SK-N-SH (cell line): ENCODE data around the gene GNAT2. TPM values are rescaled to one million over a fixed set of nuclear protein-coding genes. Genes with fewer than 3 reads are reported as not detected.

Experiments
- CTCF ChIA-PET: fragments of 300-600, 350-600 bp; formaldehyde crosslinking; extraction: SDS; loops from one replicate; lab custom pipeline; 2021; lab: Yijun Ruan, JAX
- POLR2A ChIA-PET: fragments of 350-600 bp; sonication (Branson Sonifier 250); formaldehyde crosslinking; extraction: SDS; loops from one replicate; lab custom pipeline; 2020; ENCODE audit warnings: antibody characterized with exemption, inconsistent platforms; lab: Yijun Ruan, JAX
- DNase-seq: peaks from one replicate; pipeline ENCODE4 v3.0.0; 2012
- H2AFZ ChIP-seq: fragments of 200-600 bp; sonication (generic); 2 replicates; pipeline ENCODE4 v1.8.1; 2016; ENCODE audit warnings: antibody characterized with exemption, mild to moderate bottlenecking, low read depth
- H3F3A ChIP-seq: fragments of 200-600 bp; sonication (generic); replicated peaks from 2 replicates; pipeline ENCODE3; 2016; ENCODE audit warnings: antibody characterized with exemption, mild to moderate bottlenecking; ENCODE audit not compliant: insufficient read depth
- H3K27ac ChIP-seq, 2 experiments: fragments of 200-500 bp in 1 of 2; fragments of 200-600 bp in 1 of 2; sonication (Bioruptor generic) in 1 of 2; sonication (generic), shearing (Covaris generic) in 1 of 2; 2 replicates each; pipeline versions ENCODE4 v1.5.1 to v1.6.1; 2014 to 2016; ENCODE audit warnings: low read depth in 2 of 2, inconsistent platforms in 1 of 2, low read length in 1 of 2, mild to moderate bottlenecking in 1 of 2, mixed read lengths in 1 of 2
- H3K27me3 ChIP-seq: fragments of 200-600 bp; sonication (generic), shearing (Covaris generic); 2 replicates; pipeline ENCODE4 v1.6.1; 2016; ENCODE audit warnings: mixed run types; ENCODE audit not compliant: insufficient read depth
- H3K36me3 ChIP-seq, 2 experiments: fragments of 200-500 bp in 1 of 2; fragments of 200-600 bp in 1 of 2; sonication (Bioruptor generic) in 1 of 2; sonication (generic) in 1 of 2; replicated peaks in 1 of 2; 2 replicates each; pipeline versions ENCODE3 to v1.5.1; 2014 to 2016; ENCODE audit warnings: low read length in 1 of 2, mild to moderate bottlenecking in 1 of 2; ENCODE audit not compliant: insufficient read depth in 2 of 2, control insufficient read depth in 1 of 2
- H3K4me1 ChIP-seq, 2 experiments: fragments of 200-500 bp in 1 of 2; fragments of 200-600 bp in 1 of 2; sonication (Bioruptor generic) in 1 of 2; sonication (generic), shearing (Covaris generic) in 1 of 2; 2 replicates each; pipeline versions ENCODE4 v1.5.1 to v1.6.1; 2014 to 2016; ENCODE audit warnings: low read depth in 1 of 2, low read length in 1 of 2, mixed run types in 1 of 2; ENCODE audit not compliant: insufficient read depth in 2 of 2, control insufficient read depth in 1 of 2
- H3K4me2 ChIP-seq: fragments of 200-600 bp; sonication (generic), shearing (Covaris generic); 2 replicates; pipeline ENCODE4 v1.6.1; 2017; ENCODE audit warnings: mixed run types
- H3K4me3 ChIP-seq, 2 experiments: fragments of 200-500 bp in 1 of 2; fragments of 200-600 bp in 1 of 2; sonication (Bioruptor generic) in 1 of 2; sonication (generic), shearing (Covaris generic) in 1 of 2; 2 replicates each; pipeline versions ENCODE4 v1.5.1 to v1.8.1; 2014 to 2016; ENCODE audit warnings: low read depth in 2 of 2, inconsistent platforms in 1 of 2, low read length in 1 of 2, mild to moderate bottlenecking in 1 of 2, mixed read lengths in 1 of 2, moderate library complexity in 1 of 2
- H3K79me2 ChIP-seq: fragments of 200-600 bp; sonication (generic); 2 replicates; pipeline ENCODE4 v1.8.1; 2017; ENCODE audit warnings: mild to moderate bottlenecking; ENCODE audit not compliant: insufficient read depth
- H3K9ac ChIP-seq: fragments of 200-600 bp; sonication (generic); 2 replicates; pipeline ENCODE4 v1.6.1; 2017; ENCODE audit warnings: mixed run types
- H3K9me2 ChIP-seq: fragments of 200-600 bp; sonication (generic); 2 replicates; pipeline ENCODE4 v1.6.1; 2017; ENCODE audit warnings: mixed run types
- H3K9me3 ChIP-seq: fragments of 200-600 bp; sonication (generic); 2 replicates; pipeline ENCODE4 v1.6.1; 2017; ENCODE audit warnings: mixed run types, mild to moderate bottlenecking, moderate library complexity
- H4K20me1 ChIP-seq: fragments of 200-600 bp; sonication (generic); 2 replicates; pipeline ENCODE4 v1.6.1; 2017; ENCODE audit warnings: mild to moderate bottlenecking, mixed run types; ENCODE audit not compliant: insufficient read depth
- CTCF ChIP-seq: fragments of 200-600 bp; sonication (generic); IDR thresholded peaks from 2 replicates; pipeline ENCODE4 v1.6.1; 2017; ENCODE audit warnings: antibody characterized with exemption, mild to moderate bottlenecking, moderate library complexity
- FOSL2 ChIP-seq: IDR thresholded peaks from 2 replicates; pipeline ENCODE4 v1.4.0; 2012; ENCODE audit warnings: low read depth, mild to moderate bottlenecking, moderate library complexity, borderline replicate concordance
- FOXJ3 ChIP-seq: sonication (generic); formaldehyde crosslinking; IDR thresholded peaks from 2 replicates; pipeline ENCODE4 v1.5.1; 2020; ENCODE audit warnings: mild to moderate bottlenecking, missing genetic modification reagents
- FOXM1 ChIP-seq: IDR thresholded peaks from 2 replicates; pipeline ENCODE4 v1.4.0; 2012; ENCODE audit warnings: low read depth, mild to moderate bottlenecking
- GATA2 ChIP-seq: sonication (generic); formaldehyde crosslinking; IDR thresholded peaks from 2 replicates; pipeline ENCODE4 v1.5.0; 2020; ENCODE audit warnings: mild to moderate bottlenecking, missing genetic modification reagents
- IRF3 ChIP-seq: fragments of 150-350 bp; IDR thresholded peaks from 2 replicates; pipeline ENCODE4 v1.6.1; 2016; ENCODE audit warnings: mild to moderate bottlenecking, low read depth, low read length
- MAX ChIP-seq: IDR thresholded peaks from 2 replicates; pipeline ENCODE4 v1.4.0; 2012; ENCODE audit warnings: low read depth
- MEF2A ChIP-seq: IDR thresholded peaks from 2 replicates; pipeline ENCODE4 v1.4.0; 2012; ENCODE audit warnings: low read depth, borderline replicate concordance
- MXI1 ChIP-seq: IDR thresholded peaks from 2 replicates; pipeline ENCODE4 v1.6.1; 2012; ENCODE audit warnings: mild to moderate bottlenecking, low read depth, low read length, improper control_type of control experiment
- NRF1 ChIP-seq: IDR thresholded peaks from 2 replicates; pipeline ENCODE4 v1.6.1; 2012; ENCODE audit warnings: low read depth, mild to moderate bottlenecking, low read length
- POLR2AphosphoS5 ChIP-seq: IDR thresholded peaks from 2 replicates; pipeline ENCODE4 v1.6.1; 2012; ENCODE audit warnings: low read depth, low read length
- RCOR1 ChIP-seq: fragments of 150-350 bp; IDR thresholded peaks from 2 replicates; pipeline ENCODE4 v1.6.1; 2017; ENCODE audit warnings: antibody characterized with exemption, low read length
- REST ChIP-seq: IDR thresholded peaks from 2 replicates; pipeline ENCODE4 v1.6.1; 2012; ENCODE audit warnings: mild to moderate bottlenecking, low read depth, low read length, moderate library complexity
- SMC3 ChIP-seq: IDR thresholded peaks from 2 replicates; pipeline ENCODE4 v1.6.1; 2012; ENCODE audit warnings: low read depth, low read length, improper control_type of control experiment
- TAF1 ChIP-seq: IDR thresholded peaks from 2 replicates; pipeline ENCODE4 v1.6.1; 2012; ENCODE audit warnings: low read depth, mild to moderate bottlenecking, low read length, moderate library complexity, borderline replicate concordance
- WGBS: methylation state at CpG from one replicate; pipeline ENCODE4 v1.1.6; 2017; ENCODE audit warnings: low lambda C conversion rate; 5-methylcytosine and 5-hydroxymethylcytosine counted together
- polyA plus RNA-seq, 3 experiments: library from polyadenylated mRNA; depleted of rRNA; stranded (reverse); fragments of >200 nt; gene quantifications; 2 replicates each; pipeline ENCODE4 v1.2.3, GENCODE V29; 2012

GNAT2 gene
- polyA plus RNA-seq, 1 of the 3 experiments (the other 2 are of a cell fraction): 0.16 TPM

GRCh38 chr1:109586055-109586454 lies 33.4 kb downstream of the GNAT2 start:
- no peak for DNase-seq
- H3K9me3 ChIP-seq: no peaks in the 10 kb centered on the region
- no peaks in the 10 kb centered on the region for H3K9me2 ChIP-seq
- peaks cover 48% of the 10 kb centered on the region for H3K79me2 ChIP-seq
- no peak overlapping the region for H3K9ac ChIP-seq
- CTCF ChIA-PET: interaction anchor here (1.3 kb wide), 1 partner anchor 54 kb away, joined by 3 read pairs; no protein-coding TSS in a partner anchor
- POLR2A ChIA-PET: no interaction called here
- no peak for TF ChIP-seq GATA2 (CRISPR knock-in tag)
- no peak for TF ChIP-seq TAF1
- no peak for TF ChIP-seq FOSL2
- no peak for TF ChIP-seq POLR2AphosphoS5
- no peak for TF ChIP-seq NRF1
- TF ChIP-seq CTCF: no peak
- TF ChIP-seq IRF3: no peak
- TF ChIP-seq FOXJ3 (CRISPR knock-in tag): no peak
- TF ChIP-seq MEF2A: no peak
- no peak for TF ChIP-seq FOXM1
- no peak for TF ChIP-seq MXI1
- no peak for TF ChIP-seq RCOR1
- no peak for TF ChIP-seq REST
- TF ChIP-seq SMC3: no peak
- TF ChIP-seq MAX: no peak
- H4K20me1 ChIP-seq: no peaks in the 10 kb centered on the region
- H3K36me3 ChIP-seq: peaks cover 69 to 90% of the 10 kb centered on the region in 2 experiments
- H3K4me2 ChIP-seq: no peak overlapping the region
- H3K4me1 ChIP-seq: no peaks in the 10 kb centered on the region
- 94% methylated on average over 3 of the region's 3 CpGs for WGBS
- no peak overlapping the region for H3K27ac ChIP-seq
- no peak overlapping the region for H3K4me3 ChIP-seq
- no peak overlapping the region for H2AFZ ChIP-seq
- H3F3A ChIP-seq: peaks cover 13% of the 10 kb centered on the region
- H3K27me3 ChIP-seq: no peaks in the 10 kb centered on the region
